Embryonic facial prominence (tissue), 1 donor: Measurements from ENCODE around the gene PAK1IP1.
A peak's percentile ranks its signal among the peaks of the same experiment; 100 is the strongest.
"Not testable (repeated sequence)": the region's sequence is repeated elsewhere in the genome, so short reads cannot be mapped to it uniquely, and the experiment has no call there.

Source experiments
- DNase-seq: peaks from one replicate; pipeline ENCODE4 v3.0.0-alpha.2; 2016; ENCODE audit errors: extremely low spot score

The PAK1IP1 gene

GRCh38 chr6:10690651-10691445 lies 3.9 kb upstream of the PAK1IP1 start:
- DNase-seq, result no peak

- DNase-seq, result no peak
Measured at GRCh38 chr6:10692965-10693538, 1.7 kb upstream of the PAK1IP1 start.

- DNase-seq, result no peak
Measured at GRCh38 chr6:10695086-10695657, 400 bp downstream of the PAK1IP1 start.

- no peak for DNase-seq
Measured at GRCh38 chr6:10696655-10697054, 1.9 kb downstream of the PAK1IP1 start.

GRCh38 chr6:10713962-10714361 lies 19.2 kb downstream of the PAK1IP1 start:
- no peak for DNase-seq

GRCh38 chr6:10719296-10719963 lies 24.7 kb downstream of the PAK1IP1 start:
- no peak for DNase-seq

GRCh38 chr6:10719964-10720264 lies 25.1 kb downstream of the PAK1IP1 start:
- no peak for DNase-seq

GRCh38 chr6:10720265-10720959 lies 25.6 kb downstream of the PAK1IP1 start:
- DNase-seq, result no peak

- DNase-seq, result not testable (repeated sequence)
Measured at GRCh38 chr6:10720960-10721849, 26.4 kb downstream of the PAK1IP1 start.

GRCh38 chr6:10721850-10722569 lies 27.2 kb downstream of the PAK1IP1 start:
- DNase-seq, result no peak

- peak; percentile 40 for DNase-seq
Measured at GRCh38 chr6:10722570-10722819, 27.7 kb downstream of the PAK1IP1 start.

GRCh38 chr6:10722820-10723566 lies 28.2 kb downstream of the PAK1IP1 start, which contains the start of gene TMEM14C:
TSS of gene TMEM14C (plus strand) at chr6:10723070. CDS start at chr6:10724614, 1,544 bp downstream.
- peak; percentile 93 for DNase-seq

- DNase-seq, result no peak
Measured at GRCh38 chr6:10723567-10723881, 28.8 kb downstream of the PAK1IP1 start.

- no peak for DNase-seq
Measured at GRCh38 chr6:10725044-10725443, 30.3 kb downstream of the PAK1IP1 start.

- DNase-seq, result no peak
Measured at GRCh38 chr6:10725716-10726115, 30.9 kb downstream of the PAK1IP1 start.

GRCh38 chr6:10730254-10730653 lies 35.5 kb downstream of the PAK1IP1 start:
- no peak for DNase-seq

- no peak for DNase-seq
Measured at GRCh38 chr6:10733151-10733715, 38.5 kb downstream of the PAK1IP1 start.

- DNase-seq, result no peak
Measured at GRCh38 chr6:10733863-10734262, 39.1 kb downstream of the PAK1IP1 start.

GRCh38 chr6:10736731-10737130 lies 42.0 kb downstream of the PAK1IP1 start:
- DNase-seq, result no peak

GRCh38 chr6:10740061-10740460 lies 45.3 kb downstream of the PAK1IP1 start:
- DNase-seq, result no peak
